Inferior parietal cortex (tissue), 1 donor: ENCODE results near the gene PLCH1.

Experiments used
- DNase-seq: peaks from one replicate; pipeline ENCODE4 v3.0.0-alpha.2; 2016; ENCODE audit errors: extremely low spot score

The PLCH1 gene

GRCh38 chr3:155744626-155745324 lies at the start of gene PLCH1:
Gene PLCH1 (minus strand): TSS chr3:155745071. CDS start chr3:155704224, 40,847 bp downstream.
- no peak for DNase-seq

DNA sequence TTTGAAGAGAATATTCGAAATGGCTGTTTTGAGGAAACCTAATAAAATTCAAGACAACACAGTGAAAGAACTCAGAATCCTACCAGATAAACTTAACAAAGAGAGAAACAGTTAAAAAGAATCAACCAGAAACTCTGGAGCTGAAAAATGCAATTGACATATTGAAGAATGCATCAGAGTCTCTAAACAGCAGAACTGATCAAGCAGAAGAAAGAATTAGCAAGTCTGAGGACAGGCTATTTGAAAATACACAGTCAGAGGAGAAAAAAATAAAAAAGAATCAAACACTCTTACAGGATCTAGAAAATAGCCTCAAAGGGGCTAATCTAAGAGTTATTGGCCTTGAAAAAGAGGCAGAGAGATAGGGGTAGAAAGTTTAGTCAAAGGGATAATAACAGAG lies 47.7 kb upstream of the PLCH1 start:
- no peak for DNase-seq

- no peak for DNase-seq
Observed at GRCh38 chr3:155791190-155791589, 46.3 kb upstream of the PLCH1 start.

DNA sequence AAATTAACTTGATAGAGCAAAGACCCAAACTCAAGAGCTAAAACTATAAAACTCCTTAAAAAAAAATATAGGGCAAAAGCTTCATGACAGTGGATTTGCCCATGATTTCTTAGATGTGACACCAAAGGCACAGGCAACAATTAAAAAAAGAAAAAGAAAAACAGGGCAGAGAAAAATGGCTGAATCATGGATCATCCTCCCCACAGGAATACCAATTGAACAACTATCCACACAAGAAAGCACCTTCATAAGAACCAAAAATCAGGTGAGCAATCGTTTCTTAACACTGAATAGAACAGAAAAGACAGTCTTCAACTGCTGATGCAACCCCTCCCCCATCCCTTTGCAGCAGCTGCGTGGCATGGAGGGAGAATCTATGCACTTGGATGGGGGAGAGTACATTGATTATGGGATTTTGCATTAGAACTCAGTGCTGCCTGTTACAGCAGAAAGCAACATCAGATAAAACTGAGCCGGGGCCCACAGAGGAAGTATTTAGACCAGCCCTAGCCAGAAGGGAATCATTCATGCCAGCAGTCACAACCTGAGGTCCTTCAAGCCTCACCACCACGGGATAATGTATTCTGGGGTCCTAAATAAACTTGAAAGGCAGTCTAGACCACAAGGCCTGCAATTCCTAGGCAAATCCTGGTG lies 45.5 kb upstream of the PLCH1 start:
- no peak for DNase-seq

DNA sequence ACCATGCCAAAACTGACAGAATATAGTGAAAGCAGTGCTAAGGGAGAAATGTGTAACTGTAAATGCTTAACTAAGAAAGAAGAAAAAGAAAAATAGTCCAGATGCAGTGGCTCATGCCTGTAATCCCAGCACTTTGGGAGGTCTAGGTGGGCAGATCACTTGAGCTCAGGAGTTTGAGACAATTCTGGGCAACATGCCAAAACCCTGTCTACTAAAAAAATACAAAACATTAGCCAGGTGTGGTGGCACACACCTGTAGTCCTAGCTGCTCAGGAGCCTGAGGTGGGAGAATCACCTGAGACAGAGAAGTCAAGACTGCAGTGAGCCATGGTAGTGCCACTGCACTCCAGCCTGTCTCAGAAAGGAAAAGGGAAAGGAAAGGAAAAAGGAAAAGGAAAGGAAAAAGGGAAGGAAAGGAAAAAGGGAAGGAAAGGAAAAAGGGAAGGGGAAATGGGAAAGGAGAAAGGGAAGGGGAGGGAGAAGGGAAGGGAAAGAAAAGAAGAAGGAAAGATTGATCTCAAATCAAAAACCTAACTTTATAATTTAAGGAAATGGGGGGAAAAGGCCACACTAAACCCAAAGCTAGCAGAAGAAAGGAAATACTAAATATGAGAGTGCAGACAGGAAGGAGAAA lies 40.9 kb upstream of the PLCH1 start:
- no peak for DNase-seq

DNA sequence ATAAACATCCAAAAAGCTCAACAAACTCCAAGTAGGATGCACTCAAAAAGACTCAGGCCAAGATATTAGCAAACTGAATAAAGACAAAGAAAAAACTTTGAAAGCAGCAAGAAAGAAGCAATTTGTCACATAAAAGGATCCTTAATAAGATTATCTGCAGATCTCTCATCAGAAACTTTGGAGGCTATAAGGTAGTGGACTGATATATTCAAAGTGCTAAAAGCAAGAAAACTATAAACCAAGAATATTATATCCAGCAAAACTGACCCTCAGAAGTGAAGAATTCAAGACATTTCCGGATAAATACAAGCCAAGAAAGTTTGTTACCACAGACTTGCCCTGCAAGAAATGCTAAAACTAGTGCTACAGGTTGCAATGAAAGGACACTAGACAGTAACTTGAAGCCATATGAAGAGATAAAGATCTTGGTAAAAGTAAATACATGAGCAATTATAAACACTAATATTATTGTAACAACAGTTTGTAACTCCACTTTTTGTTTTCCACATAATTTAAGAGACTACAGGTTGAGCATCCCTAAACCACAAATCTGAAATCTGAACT lies 37.6 kb upstream of the PLCH1 start:
- no peak for DNase-seq

GRCh38 chr3:155780291-155780690 lies 35.4 kb upstream of the PLCH1 start:
- no peak for DNase-seq

- DNase-seq: no peak
Observed at GRCh38 chr3:155778462-155778861, 33.6 kb upstream of the PLCH1 start.

DNA sequence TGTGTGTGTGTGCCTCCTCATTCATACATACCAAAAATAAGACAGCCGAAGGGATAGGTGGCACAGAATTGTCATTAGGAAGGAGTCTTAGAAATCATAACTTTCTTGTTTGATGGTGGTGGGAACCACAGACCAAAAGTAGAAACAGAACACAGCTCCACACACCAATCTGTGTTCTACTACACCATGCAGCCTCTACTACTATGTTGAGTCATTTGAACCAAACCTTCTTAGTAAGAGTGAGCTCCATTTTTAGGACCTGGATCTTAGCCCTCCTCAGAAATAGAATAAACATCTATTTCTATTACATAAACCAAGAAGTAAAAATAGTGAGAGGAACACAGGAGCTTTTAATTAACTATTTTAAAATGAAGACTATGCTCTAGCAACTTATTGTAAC lies 27.9 kb upstream of the PLCH1 start:
- DNase-seq: no peak

DNA sequence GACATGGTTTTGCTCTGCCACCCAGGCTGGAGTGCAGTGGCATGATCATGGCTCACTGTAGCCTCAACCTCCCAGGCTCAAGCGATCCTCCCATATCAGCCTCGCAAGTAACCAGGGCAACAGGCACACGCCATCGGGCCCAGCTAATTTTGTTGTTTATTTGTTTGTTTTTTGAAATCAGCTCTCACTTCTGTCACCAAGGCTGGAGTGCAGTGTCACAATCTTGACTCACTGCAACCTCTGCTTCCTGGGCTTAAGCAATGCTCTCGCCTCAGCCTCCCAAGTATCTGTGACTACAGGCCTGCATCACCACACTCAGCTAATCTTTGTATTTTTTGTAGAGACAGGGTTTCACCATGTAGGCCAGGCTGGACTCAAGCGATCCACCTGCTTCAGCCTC lies 26.3 kb upstream of the PLCH1 start:
- no peak for DNase-seq

- no peak for DNase-seq
Observed at GRCh38 chr3:155766206-155766605, 21.3 kb upstream of the PLCH1 start.

- no peak for DNase-seq
Observed at GRCh38 chr3:155763870-155764463, 19.1 kb upstream of the PLCH1 start.

GRCh38 chr3:155760653-155761052 lies 15.8 kb upstream of the PLCH1 start:
- DNase-seq: no peak

- no peak for DNase-seq
Observed at GRCh38 chr3:155757577-155757976, 12.7 kb upstream of the PLCH1 start.

GRCh38 chr3:155753038-155753639 lies 8.3 kb upstream of the PLCH1 start:
- DNase-seq: no peak

DNA sequence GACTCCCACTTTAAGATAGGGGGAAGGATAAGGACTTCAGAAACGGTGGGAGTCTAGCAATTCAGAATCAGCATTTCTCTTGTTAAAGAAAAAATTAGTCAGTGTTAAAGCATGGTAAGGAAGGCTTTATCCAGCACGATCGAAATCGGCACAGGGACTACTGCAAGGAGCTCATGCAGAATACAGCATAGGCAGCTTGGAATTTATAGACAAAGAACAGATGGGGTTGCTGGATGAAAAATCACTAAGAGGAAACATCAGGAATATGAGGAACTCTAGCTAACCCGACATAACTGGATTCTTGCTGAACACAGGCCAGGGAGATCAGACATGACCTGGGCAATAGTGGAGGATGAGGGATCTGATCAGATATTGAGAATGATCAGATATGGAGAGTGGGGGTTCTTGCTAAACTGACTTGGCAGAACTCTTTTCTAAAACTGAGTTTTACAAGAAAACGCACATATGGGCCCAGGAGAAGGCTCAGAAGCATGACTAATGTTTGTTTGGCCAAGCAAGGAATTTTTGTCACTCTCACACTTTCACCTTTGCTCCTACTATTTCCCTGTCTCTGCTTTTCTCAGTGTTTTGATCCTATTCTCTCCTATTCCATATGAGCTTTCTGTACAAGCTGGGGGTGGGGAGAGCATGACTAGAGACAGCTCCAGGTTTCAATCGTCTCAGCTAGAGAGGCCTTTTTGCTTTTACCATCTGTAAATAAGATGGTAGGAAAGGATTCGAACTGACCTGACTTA lies 3.9 kb upstream of the PLCH1 start:
- no peak for DNase-seq

- no peak for DNase-seq
Observed at GRCh38 chr3:155747946-155748290, 3.0 kb upstream of the PLCH1 start.

GRCh38 chr3:155747286-155747945 lies 2.5 kb upstream of the PLCH1 start:
- no peak for DNase-seq

GRCh38 chr3:155746703-155747102 lies 1.8 kb upstream of the PLCH1 start:
- DNase-seq: no peak

DNA sequence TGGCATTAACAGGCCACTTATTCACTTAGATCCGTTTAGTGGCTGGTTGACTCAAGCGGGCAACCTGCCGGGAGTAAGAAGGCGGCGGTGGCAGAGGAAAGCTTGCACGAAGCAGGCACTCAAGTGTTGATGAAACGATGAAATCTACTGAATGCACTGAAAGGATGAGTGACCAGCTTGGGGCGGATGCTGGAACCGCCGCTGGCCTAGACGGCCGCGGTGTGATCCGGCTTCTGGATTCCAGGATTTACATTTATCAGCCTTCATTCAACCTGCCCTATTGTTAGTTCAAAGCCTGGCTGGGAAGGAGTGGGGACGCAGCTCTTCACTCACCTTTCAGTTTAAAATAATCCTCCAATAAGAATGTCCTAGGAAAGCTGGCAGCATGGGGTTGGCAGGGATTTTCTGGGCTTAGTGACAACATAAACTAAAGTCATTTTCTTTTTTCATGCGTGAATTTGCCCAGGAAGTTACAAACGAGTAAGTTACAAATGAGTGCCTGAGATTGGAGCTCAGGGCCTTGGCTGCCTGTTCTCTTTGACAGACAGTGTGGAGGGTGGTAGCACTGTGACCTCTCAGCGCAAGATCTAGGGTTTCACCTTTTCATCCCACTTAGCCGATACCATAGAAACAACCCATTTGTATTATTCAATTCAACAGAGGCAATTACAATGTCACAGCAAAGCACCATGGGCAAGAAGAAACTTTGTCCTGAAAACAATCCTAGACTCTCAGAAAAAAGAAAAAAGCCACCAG lies 1.1 kb upstream of the PLCH1 start:
- no peak for DNase-seq
